CD14-positive monocyte (primary cell): Measurements from ENCODE around the gene DNAJB11. TPM values are rescaled to one million over a fixed set of nuclear protein-coding genes. Genes with fewer than 3 reads are reported as not detected.
"Not testable (repeated sequence)": the region's sequence is repeated elsewhere in the genome, so short reads cannot be mapped to it uniquely, and the experiment has no call there.

Experiments used
- DNase-seq, 3 donors: peaks; one replicate each; pipeline ENCODE4 v3.0.0-alpha.2; 2011 to 2022
- H2AFZ ChIP-seq: 2 replicates; pipeline ENCODE4 v1.6.0; 2012; ENCODE audit warnings: mild to moderate bottlenecking, low read depth, low read length, inconsistent platforms; ENCODE audit not compliant: insufficient read depth, poor library complexity, severe bottlenecking
- H3K27ac ChIP-seq, 2 donors: 1 replicate in 1 of 2; 2 replicates in 1 of 2; pipeline ENCODE4 v1.5.1; 2012 to 2013; ENCODE audit warnings: low read length in 2 of 2, control low read depth in 1 of 2, inconsistent platforms in 1 of 2, low read depth in 1 of 2, mild to moderate bottlenecking in 1 of 2
- H3K27me3 ChIP-seq, 2 donors: one replicate each; pipeline versions ENCODE4 v1.6.0 to v1.6.1; 2011 to 2013; ENCODE audit warnings: low read length in 2 of 2; ENCODE audit not compliant: control insufficient read depth in 2 of 2, insufficient read depth in 2 of 2
- H3K36me3 ChIP-seq, 2 donors: replicated peaks in 1 of 2; 1 replicate in 1 of 2; 2 replicates in 1 of 2; pipeline versions ENCODE4 v1.5.1 to v1.6.1; 2012 to 2013; ENCODE audit warnings: low read length in 2 of 2, control low read depth in 1 of 2, inconsistent platforms in 1 of 2, mild to moderate bottlenecking in 1 of 2; ENCODE audit not compliant: insufficient read depth in 2 of 2, control insufficient read depth in 1 of 2
- H3K4me1 ChIP-seq, 2 donors: 1 replicate in 1 of 2; 2 replicates in 1 of 2; pipeline versions ENCODE4 v1.5.1 to v1.6.1; 2012 to 2013; ENCODE audit warnings: low read length in 2 of 2, control low read depth in 1 of 2, inconsistent platforms in 1 of 2, mild to moderate bottlenecking in 1 of 2, moderate library complexity in 1 of 2; ENCODE audit not compliant: insufficient read depth in 2 of 2, control insufficient read depth in 1 of 2
- H3K4me2 ChIP-seq: replicated peaks from 2 replicates; pipeline ENCODE3; 2012; ENCODE audit warnings: low read length, moderate library complexity, mild to moderate bottlenecking; ENCODE audit not compliant: poor library complexity, severe bottlenecking; ENCODE audit errors: extremely low read depth
- H3K4me3 ChIP-seq, 3 experiments: fragments of 200-600 bp in 1 of 3; sonication (generic) in 1 of 3; replicated peaks in 1 of 3; 1 replicate in 2 of 3; 2 replicates in 1 of 3; pipeline ENCODE4 v1.5.1; 2011 to 2013; ENCODE audit warnings: low read length in 3 of 3, mild to moderate bottlenecking in 3 of 3, control low read depth in 2 of 3, low read depth in 2 of 3, inconsistent platforms in 1 of 3, moderate library complexity in 1 of 3
- H3K79me2 ChIP-seq: 2 replicates; pipeline ENCODE4 v1.6.0; 2012; ENCODE audit warnings: mild to moderate bottlenecking, control low read depth, inconsistent platforms, low read length, moderate library complexity; ENCODE audit not compliant: insufficient read depth
- H3K9ac ChIP-seq: 2 replicates; pipeline ENCODE4 v1.6.0; 2017; ENCODE audit warnings: low read length, mild to moderate bottlenecking; ENCODE audit not compliant: insufficient read depth, poor library complexity, severe bottlenecking
- H3K9me3 ChIP-seq, 2 donors: replicated peaks in 1 of 2; 1 replicate in 1 of 2; 2 replicates in 1 of 2; pipeline versions ENCODE4 v1.5.1 to v1.6.1; 2012 to 2013; ENCODE audit warnings: low read length in 2 of 2, control low read depth in 1 of 2; ENCODE audit not compliant: control insufficient read depth in 1 of 2, insufficient read depth in 1 of 2
- H4K20me1 ChIP-seq: 2 replicates; pipeline ENCODE4 v1.6.0; 2012; ENCODE audit warnings: mild to moderate bottlenecking, low read length, control low read depth, moderate library complexity; ENCODE audit not compliant: insufficient read depth
- H3K27ac Mint-ChIP-seq, 7 donors: one replicate each; pipeline ENCODE4 v1.8.0; 2020; ENCODE audit warnings: mild to moderate bottlenecking in 7 of 7, mixed read lengths in 7 of 7, moderate library complexity in 6 of 7, inconsistent platforms in 2 of 7
- H3K27me3 Mint-ChIP-seq, 3 donors: one replicate each; pipeline ENCODE4 v1.8.0; 2021 to 2022; ENCODE audit warnings: low read depth in 3 of 3, mild to moderate bottlenecking in 3 of 3, mixed read lengths in 3 of 3, moderate library complexity in 3 of 3, inconsistent platforms in 1 of 3
- H3K36me3 Mint-ChIP-seq, 2 donors: one replicate each; pipeline ENCODE4 v1.8.0; 2020; ENCODE audit warnings: mixed read lengths in 2 of 2, inconsistent platforms in 1 of 2, mild to moderate bottlenecking in 1 of 2
- H3K4me1 Mint-ChIP-seq: one replicate; pipeline ENCODE4 v1.8.0; 2020; ENCODE audit warnings: mild to moderate bottlenecking, mixed read lengths
- H3K4me3 Mint-ChIP-seq, 2 donors: one replicate each; pipeline ENCODE4 v1.8.0; 2020; ENCODE audit warnings: mild to moderate bottlenecking in 2 of 2, mixed read lengths in 2 of 2, moderate library complexity in 1 of 2
- H3K9me3 Mint-ChIP-seq, 7 donors: one replicate each; pipeline ENCODE4 v1.8.0; 2020 to 2022; ENCODE audit warnings: mixed read lengths in 7 of 7, mild to moderate bottlenecking in 6 of 7, moderate library complexity in 6 of 7, inconsistent platforms in 2 of 7
- WGBS: methylation state at CpG from one replicate; pipeline ENCODE4 v1.1.5; 2013; ENCODE audit warnings: missing lambda C conversion rate; ENCODE audit not compliant: insufficient coverage; 5-methylcytosine and 5-hydroxymethylcytosine counted together
- intact Hi-C, 2 donors: fragments of 100-400 bp; cut with micrococcal nuclease; formaldehyde crosslinking; loops; one replicate each; pipeline versions ENCODE4 v1.15.0 to v1.15.1; 2023
- polyA plus RNA-seq, 3 donors: library from polyadenylated mRNA; depleted of rRNA in 1 of 3; unstranded in 2 of 3; stranded (reverse) in 1 of 3; fragments of 300-500 nt in 2 of 3; fragments of >200 nt in 1 of 3; fragmentation: Illumina TruSeq in 2 of 3; gene quantifications; 1 replicate in 2 of 3; 2 replicates in 1 of 3; pipeline ENCODE4 v1.2.3, GENCODE V29; 2012 to 2021
- TF ChIP-seq, protein P1 (sequence below): fragments of 200-600 bp; IDR thresholded peaks from one replicate; pipeline ENCODE4 v1.8.0; 2022; ENCODE audit warnings: antibody characterized with exemption, mild to moderate bottlenecking

DNAJB11 gene
- polyA plus RNA-seq, 3 donors, result 32.5 to 45.8 (median 44.6) TPM

DNA sequence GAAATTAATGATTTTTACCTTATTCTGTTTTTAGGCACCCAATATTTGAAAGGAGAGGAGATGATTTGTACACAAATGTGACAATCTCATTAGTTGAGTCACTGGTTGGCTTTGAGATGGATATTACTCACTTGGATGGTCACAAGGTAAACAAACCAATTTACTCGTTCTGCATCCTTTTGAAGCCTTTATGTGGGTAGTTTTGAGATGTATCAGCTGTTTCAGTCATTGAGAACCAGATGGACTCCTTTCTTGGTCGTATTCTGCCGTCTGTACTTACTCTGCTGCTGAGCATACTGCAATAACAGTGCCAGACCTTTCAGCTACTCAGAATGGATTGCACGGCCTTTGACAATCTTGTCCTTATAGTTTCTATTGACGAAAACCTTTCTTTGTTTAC, 13.3 kb downstream of the DNAJB11 start:
- no peak for DNase-seq
- H3K4me3 Mint-ChIP-seq, result no peak overlapping the region
- Histone ChIP-seq H3K27ac (no peak overlapping the region), H2AFZ (no peak overlapping the region), H3K4me2 (no peak overlapping the region), H3K9me3 (no peaks in the 10 kb centered on the region), H3K4me3 (no peak overlapping the region), H4K20me1 (no peaks in the 10 kb centered on the region), H3K27me3 (no peaks in the 10 kb centered on the region), H3K4me1 (no peaks in the 10 kb centered on the region), H3K9ac (no peak overlapping the region), H3K36me3 (peaks cover 67 to 76% of the 10 kb centered on the region in 2 donors), H3K79me2 (no peaks in the 10 kb centered on the region)
- H3K9me3 Mint-ChIP-seq, result no peaks in the 10 kb centered on the region
- intact Hi-C loops, result no loop called here
- TF ChIP-seq, protein P1, sequence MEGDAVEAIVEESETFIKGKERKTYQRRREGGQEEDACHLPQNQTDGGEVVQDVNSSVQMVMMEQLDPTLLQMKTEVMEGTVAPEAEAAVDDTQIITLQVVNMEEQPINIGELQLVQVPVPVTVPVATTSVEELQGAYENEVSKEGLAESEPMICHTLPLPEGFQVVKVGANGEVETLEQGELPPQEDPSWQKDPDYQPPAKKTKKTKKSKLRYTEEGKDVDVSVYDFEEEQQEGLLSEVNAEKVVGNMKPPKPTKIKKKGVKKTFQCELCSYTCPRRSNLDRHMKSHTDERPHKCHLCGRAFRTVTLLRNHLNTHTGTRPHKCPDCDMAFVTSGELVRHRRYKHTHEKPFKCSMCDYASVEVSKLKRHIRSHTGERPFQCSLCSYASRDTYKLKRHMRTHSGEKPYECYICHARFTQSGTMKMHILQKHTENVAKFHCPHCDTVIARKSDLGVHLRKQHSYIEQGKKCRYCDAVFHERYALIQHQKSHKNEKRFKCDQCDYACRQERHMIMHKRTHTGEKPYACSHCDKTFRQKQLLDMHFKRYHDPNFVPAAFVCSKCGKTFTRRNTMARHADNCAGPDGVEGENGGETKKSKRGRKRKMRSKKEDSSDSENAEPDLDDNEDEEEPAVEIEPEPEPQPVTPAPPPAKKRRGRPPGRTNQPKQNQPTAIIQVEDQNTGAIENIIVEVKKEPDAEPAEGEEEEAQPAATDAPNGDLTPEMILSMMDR, result no peak
- no peaks in the 10 kb centered on the region for H3K4me1 Mint-ChIP-seq
- H3K36me3 Mint-ChIP-seq, result peaks cover 69 to 75% of the 10 kb centered on the region in 2 donors
- H3K27me3 Mint-ChIP-seq, result no peaks in the 10 kb centered on the region
- no CpG with 5 or more reads among the region's 5 CpGs for WGBS
- H3K27ac Mint-ChIP-seq, result no peak overlapping the region

DNA sequence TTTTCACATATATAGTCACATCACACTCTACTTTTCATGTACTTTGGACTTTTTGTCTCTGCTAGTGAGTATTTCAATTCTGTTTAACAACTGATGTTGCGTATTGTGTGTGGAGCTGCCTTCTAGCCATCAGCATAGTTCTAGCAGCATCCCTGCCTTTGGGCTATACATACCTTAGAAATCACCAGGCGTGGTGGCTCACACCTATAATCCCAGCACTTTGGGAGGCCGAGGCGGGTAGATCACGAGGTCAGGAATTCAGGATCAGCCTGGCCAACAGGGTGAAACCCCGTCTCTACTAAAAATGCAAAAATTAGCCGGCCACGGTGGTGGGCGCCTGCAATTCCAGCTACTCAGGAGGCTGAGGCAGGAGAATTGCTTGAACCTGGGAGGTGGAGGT, 15.7 kb downstream of the DNAJB11 start:
- H3K4me2 ChIP-seq, H3K27ac ChIP-seq, DNase-seq, H3K79me2 ChIP-seq, intact Hi-C loops, H3K9me3 ChIP-seq, H3K9ac ChIP-seq, H3K4me3 ChIP-seq, H4K20me1 ChIP-seq, H3K4me1 ChIP-seq, H3K27me3 ChIP-seq, H3K9me3 Mint-ChIP-seq, H3K4me3 Mint-ChIP-seq, H3K4me1 Mint-ChIP-seq, H3K27me3 Mint-ChIP-seq, H3K27ac Mint-ChIP-seq, H2AFZ ChIP-seq: not testable (repeated sequence)
- WGBS, result 84% methylated on average over 8 of the region's 9 CpGs
- peaks cover 48 to 54% of the 10 kb centered on the region in 2 donors for H3K36me3 Mint-ChIP-seq
- peaks cover 47 to 52% of the 10 kb centered on the region in 2 donors for H3K36me3 ChIP-seq
